GM19043 (cell line): ENCODE data around the gene SNX6.
"Not testable (repeated sequence)": the region's sequence is repeated elsewhere in the genome, so short reads cannot be mapped to it uniquely, and the experiment has no call there.

Experiments used
- ATAC-seq: cut with Tn5 transposase; IDR thresholded peaks from one replicate; pipeline ENCODE4 v1.9.1; 2021; ENCODE audit warnings: low read depth; ENCODE audit not compliant: unreplicated experiment

The SNX6 gene

GRCh38 chr14:34569750-34570149 lies 60.2 kb downstream of the SNX6 start:
- ATAC-seq, result no peak

GRCh38 chr14:34568803-34569202 lies 61.1 kb downstream of the SNX6 start:
- ATAC-seq, result no peak

- no peak for ATAC-seq
Measured at GRCh38 chr14:34562776-34563150, 67.2 kb downstream of the SNX6 start.

- not testable (repeated sequence) for ATAC-seq
Measured at GRCh38 chr14:34562037-34562775, 67.7 kb downstream of the SNX6 start.

- peak; percentile 46 for ATAC-seq
Measured at GRCh38 chr14:34556498-34556829, 73.5 kb downstream of the SNX6 start.

- ATAC-seq, result peak; percentile 73
Measured at GRCh38 chr14:34555583-34556497, 74.1 kb downstream of the SNX6 start.

- no peak for ATAC-seq
Measured at GRCh38 chr14:34554540-34555250, 75.3 kb downstream of the SNX6 start.

- ATAC-seq, result not testable (repeated sequence)
Measured at GRCh38 chr14:34549276-34549966, 80.5 kb downstream of the SNX6 start.

GRCh38 chr14:34548472-34548981 lies 81.4 kb downstream of the SNX6 start:
- ATAC-seq, result no peak

GRCh38 chr14:34547136-34547520 lies 82.8 kb downstream of the SNX6 start:
- peak; percentile 4 for ATAC-seq

- ATAC-seq, result peak; percentile 75
Measured at GRCh38 chr14:34546272-34547135, 83.4 kb downstream of the SNX6 start.

GRCh38 chr14:34540181-34541059 lies 89.5 kb downstream of the SNX6 start:
- not testable (repeated sequence) for ATAC-seq

GRCh38 chr14:34539407-34540180 lies 90.4 kb downstream of the SNX6 start, which contains the start of gene EAPP:
Gene EAPP (minus strand): TSS chr14:34539701. CDS start chr14:34539628, 73 bp downstream.
- peak; percentile 100 for ATAC-seq

- no peak for ATAC-seq
Measured at GRCh38 chr14:34538871-34539406, 91.0 kb downstream of the SNX6 start.

GRCh38 chr14:34538096-34538495 lies 91.9 kb downstream of the SNX6 start:
- not testable (repeated sequence) for ATAC-seq

GRCh38 chr14:34537677-34538009 lies 92.3 kb downstream of the SNX6 start:
- no peak for ATAC-seq

- no peak for ATAC-seq
Measured at GRCh38 chr14:34536951-34537676, 92.8 kb downstream of the SNX6 start.
